ENCODE results near the gene CCDC142. TPM values are rescaled to one million over a fixed set of nuclear protein-coding genes. Genes with fewer than 3 reads are reported as not detected.

The CCDC142 gene
- total RNA-seq, 4 donors from 2014 or later = 34.7 to 53.1 (median 39.4) TPM

DNA sequence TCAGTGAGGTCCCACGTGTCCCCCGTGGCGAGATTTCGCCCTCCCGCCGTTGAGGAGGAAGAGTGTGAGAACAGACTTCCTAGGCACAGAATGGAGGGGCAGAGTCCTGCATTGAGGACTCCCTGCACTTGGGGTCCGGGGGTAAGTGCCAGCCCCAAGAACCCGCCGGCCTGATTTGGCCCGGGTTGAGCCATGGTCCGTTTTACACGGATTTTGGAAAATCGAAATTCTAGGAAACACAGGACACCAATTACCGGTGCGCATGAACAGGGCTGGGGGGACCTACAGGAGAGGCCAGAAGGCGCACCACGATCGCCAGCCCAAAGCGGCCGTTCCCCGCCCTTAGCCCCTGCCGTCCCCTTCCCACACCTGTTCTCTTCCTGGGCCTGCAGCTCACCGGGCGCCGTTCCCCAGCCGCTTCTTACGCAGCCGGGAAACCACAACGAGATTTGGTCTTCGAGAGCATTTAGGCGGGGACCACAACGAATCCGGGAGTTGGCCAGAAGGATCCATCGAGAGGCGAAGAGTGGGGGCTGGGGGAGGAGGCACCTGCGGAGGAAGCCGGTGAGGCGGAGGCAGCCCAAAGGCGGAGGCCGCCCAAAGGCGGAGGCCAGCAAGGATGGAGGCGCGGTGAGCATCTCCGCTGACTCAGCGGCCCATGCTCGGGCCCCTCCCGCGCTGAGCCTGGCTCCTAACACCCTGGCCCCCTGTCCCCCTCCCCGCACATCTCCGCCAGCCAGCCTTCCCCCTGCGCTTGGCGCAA, 31.0 kb upstream of the CCDC142 start:
- DNase-seq (ENCODE audit: low spot score in 2 of 2) = no peak
- Histone ChIP-seq H3K27me3 (peaks cover 0 to 85% of the 10 kb centered on the region in 2 donors), H3K4me1 (peaks cover 0 to 30% (median 22%) of the 10 kb centered on the region in 4 donors), H3K36me3 (no peaks in the 10 kb centered on the region), H3K9me3 (no peaks in the 10 kb centered on the region), H3K4me3 (no peak overlapping the region), H3K27ac (no peak overlapping the region)
- 6 to 8% methylated on average over 37 to 39 of the region's 52 CpGs for WGBS, 2 donors
- TF ChIP-seq EP300 (IDR thresholded peaks at IDR 0.05) = peak in 1 of 2 donors; percentile 85
- TF ChIP-seq, protein P1, sequence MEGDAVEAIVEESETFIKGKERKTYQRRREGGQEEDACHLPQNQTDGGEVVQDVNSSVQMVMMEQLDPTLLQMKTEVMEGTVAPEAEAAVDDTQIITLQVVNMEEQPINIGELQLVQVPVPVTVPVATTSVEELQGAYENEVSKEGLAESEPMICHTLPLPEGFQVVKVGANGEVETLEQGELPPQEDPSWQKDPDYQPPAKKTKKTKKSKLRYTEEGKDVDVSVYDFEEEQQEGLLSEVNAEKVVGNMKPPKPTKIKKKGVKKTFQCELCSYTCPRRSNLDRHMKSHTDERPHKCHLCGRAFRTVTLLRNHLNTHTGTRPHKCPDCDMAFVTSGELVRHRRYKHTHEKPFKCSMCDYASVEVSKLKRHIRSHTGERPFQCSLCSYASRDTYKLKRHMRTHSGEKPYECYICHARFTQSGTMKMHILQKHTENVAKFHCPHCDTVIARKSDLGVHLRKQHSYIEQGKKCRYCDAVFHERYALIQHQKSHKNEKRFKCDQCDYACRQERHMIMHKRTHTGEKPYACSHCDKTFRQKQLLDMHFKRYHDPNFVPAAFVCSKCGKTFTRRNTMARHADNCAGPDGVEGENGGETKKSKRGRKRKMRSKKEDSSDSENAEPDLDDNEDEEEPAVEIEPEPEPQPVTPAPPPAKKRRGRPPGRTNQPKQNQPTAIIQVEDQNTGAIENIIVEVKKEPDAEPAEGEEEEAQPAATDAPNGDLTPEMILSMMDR (IDR thresholded peaks at IDR 0.05) = no peak

GRCh38 chr2:74512744-74513604, 30.2 kb upstream of the CCDC142 start:
- Histone ChIP-seq H3K9me3 (no peaks in the 10 kb centered on the region), H3K4me1 (peaks cover 0 to 35% (median 24%) of the 10 kb centered on the region in 4 donors), H3K27me3 (peaks cover 0 to 77% of the 10 kb centered on the region in 2 donors), H3K36me3 (no peaks in the 10 kb centered on the region), H3K27ac (no peak overlapping the region), H3K4me3 (no peak overlapping the region)
- TF ChIP-seq POLR2A (IDR thresholded peaks at IDR 0.05) = no peak
- TF ChIP-seq, protein P1 (IDR thresholded peaks at IDR 0.05) = no peak
- TF ChIP-seq EP300 (IDR thresholded peaks at IDR 0.05) = no peak
- 6 to 8% methylated on average over 16 to 35 of the region's 36 CpGs for WGBS, 2 donors
- DNase-seq (ENCODE audit: low spot score in 2 of 2) = no peak

DNA sequence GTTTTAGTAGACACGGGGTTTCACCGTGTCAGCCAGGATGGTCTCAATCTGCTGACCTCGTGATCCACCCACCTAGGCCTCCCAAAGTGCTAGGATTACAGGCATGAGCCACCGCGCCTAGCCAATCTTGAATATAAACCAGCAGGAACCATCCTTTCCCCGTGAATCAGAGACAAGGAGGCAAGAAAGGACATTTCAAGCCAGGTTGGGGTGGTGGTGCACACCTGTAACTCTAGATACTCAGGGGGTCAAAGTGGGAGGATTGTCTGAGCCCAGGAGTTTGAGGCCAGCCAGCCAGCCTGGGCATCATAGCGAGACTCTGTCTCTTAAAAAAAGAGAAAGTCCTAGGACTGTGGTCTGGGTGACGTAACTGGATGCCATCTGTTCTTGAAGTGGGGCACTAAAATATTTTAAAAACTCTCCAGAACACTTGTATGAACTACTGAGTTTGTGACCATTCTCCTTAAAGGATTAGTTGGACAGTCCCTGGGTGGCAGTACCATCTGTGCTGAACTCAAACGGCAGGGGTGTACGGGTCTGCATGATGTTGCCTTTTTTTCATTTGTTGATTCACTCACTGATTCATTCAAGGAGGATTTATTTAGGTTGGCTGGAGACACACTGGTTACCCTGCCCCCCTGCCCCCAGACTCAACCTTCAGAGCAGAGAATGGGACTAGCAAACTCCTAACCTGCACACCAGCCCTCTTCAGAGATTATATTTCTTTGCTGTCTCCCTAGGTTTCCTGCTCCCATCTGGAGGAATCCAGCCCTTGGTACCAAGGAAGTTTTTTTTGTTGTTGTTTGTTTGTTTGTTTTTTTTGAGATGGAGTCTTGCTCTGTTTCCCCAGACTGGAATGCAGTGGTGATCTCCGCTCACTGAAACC, 28.5 kb upstream of the CCDC142 start:
- Histone ChIP-seq H3K27ac (no peak overlapping the region), H3K9me3 (no peaks in the 10 kb centered on the region), H3K4me3 (no peak overlapping the region), H3K36me3 (peaks cover 0 to 2% (median 0%) of the 10 kb centered on the region in 3 donors), H3K4me1 (peaks cover 0 to 39% (median 30%) of the 10 kb centered on the region in 4 donors), H3K27me3 (peaks cover 0 to 60% of the 10 kb centered on the region in 2 donors)
- TF ChIP-seq EP300 (IDR thresholded peaks at IDR 0.05) (no peak), POLR2A (IDR thresholded peaks at IDR 0.05) (no peak)
- TF ChIP-seq, protein P1 (IDR thresholded peaks at IDR 0.05) = no peak
- no peak for DNase-seq (ENCODE audit: low spot score in 2 of 2)
- WGBS, 2 donors = 37 to 43% methylated on average over 11 of the region's 11 CpGs

DNA sequence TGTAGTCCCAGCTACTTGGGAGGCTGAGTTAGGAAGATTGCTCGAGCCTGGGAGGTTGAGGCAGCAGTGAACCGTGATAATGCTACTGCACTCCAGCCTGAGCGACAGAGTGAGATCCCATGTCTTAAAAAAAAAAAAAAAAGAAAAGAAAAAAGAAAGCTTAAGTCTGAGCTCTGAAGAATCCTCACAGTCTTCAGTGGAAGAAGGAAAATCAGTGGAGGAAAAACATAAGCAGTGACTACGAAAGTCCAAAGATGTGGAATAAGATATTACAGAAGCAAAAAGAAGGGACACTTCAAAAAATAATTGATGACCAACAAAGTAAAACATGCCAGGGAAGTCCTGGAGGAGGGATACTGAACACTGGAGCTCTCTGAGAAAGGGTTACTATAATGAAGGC, 27.5 kb upstream of the CCDC142 start:
- Histone ChIP-seq H3K4me1 (peaks cover 0 to 39% (median 33%) of the 10 kb centered on the region in 4 donors), H3K27me3 (peaks cover 0 to 50% of the 10 kb centered on the region in 2 donors), H3K36me3 (peaks cover 0 to 13% (median 0%) of the 10 kb centered on the region in 3 donors), H3K9me3 (no peaks in the 10 kb centered on the region), H3K27ac (no peak overlapping the region), H3K4me3 (no peak overlapping the region)
- DNase-seq (ENCODE audit: low spot score in 2 of 2) = no peak
- WGBS, 2 donors = 78 to 79% methylated on average over 4 of the region's 4 CpGs
- TF ChIP-seq, protein P1 (IDR thresholded peaks at IDR 0.05) = no peak
- TF ChIP-seq POLR2A (IDR thresholded peaks at IDR 0.05) (no peak), EP300 (IDR thresholded peaks at IDR 0.05) (no peak)
